Activated naive CD8-positive, alpha-beta T cell treated with anti-CD3 and anti-CD28 coated beads, Interleukin-2, amount 10 ng/mL, durations not matched to agents 7 days and 5 days (primary cell): ENCODE data around the gene NRG2. TPM values are rescaled to one million over a fixed set of nuclear protein-coding genes. Genes with fewer than 3 reads are reported as not detected.

Experiments used
- ATAC-seq: fragments of 150-1000 bp; cut with Tn5 transposase; one replicate; pipeline ENCODE4 v1.10.0; 2021; ENCODE audit warnings: low read depth, moderate library complexity
- POLR2A ChIA-PET: fragments of 350-600 bp; sonication (Branson Sonifier 250); formaldehyde crosslinking; loops from one replicate; lab custom pipeline; 2021; ENCODE audit warnings: antibody characterized with exemption; lab: Charles Lee
- DNase-seq: peaks from one replicate; pipeline ENCODE4 v3.0.0; 2021
- H3K27ac Mint-ChIP-seq: one replicate; pipeline ENCODE4 v1.8.0; 2022; ENCODE audit warnings: mild to moderate bottlenecking, mixed read lengths
- H3K27me3 Mint-ChIP-seq: one replicate; pipeline ENCODE4 v1.8.0; 2022; ENCODE audit warnings: mild to moderate bottlenecking, moderate library complexity, mixed read lengths
- H3K36me3 Mint-ChIP-seq: one replicate; pipeline ENCODE4 v1.8.0; 2021; ENCODE audit warnings: mild to moderate bottlenecking, mixed read lengths
- H3K4me1 Mint-ChIP-seq: one replicate; pipeline ENCODE4 v1.8.0; 2021; ENCODE audit warnings: mixed read lengths
- H3K4me3 Mint-ChIP-seq: one replicate; pipeline ENCODE4 v1.8.0; 2022; ENCODE audit warnings: mild to moderate bottlenecking, moderate library complexity, mixed read lengths
- H3K9me3 Mint-ChIP-seq: one replicate; pipeline ENCODE4 v1.8.0; 2021; ENCODE audit warnings: mixed read lengths
- total RNA-seq, 2 experiments: library from RNA; stranded (reverse); gene quantifications; one replicate each; pipeline ENCODE4 v1.2.3, GENCODE V29; 2021

The NRG2 gene
- total RNA-seq, 2 experiments from 2014 or later, result 0.08 TPM; not detected in 1

DNA sequence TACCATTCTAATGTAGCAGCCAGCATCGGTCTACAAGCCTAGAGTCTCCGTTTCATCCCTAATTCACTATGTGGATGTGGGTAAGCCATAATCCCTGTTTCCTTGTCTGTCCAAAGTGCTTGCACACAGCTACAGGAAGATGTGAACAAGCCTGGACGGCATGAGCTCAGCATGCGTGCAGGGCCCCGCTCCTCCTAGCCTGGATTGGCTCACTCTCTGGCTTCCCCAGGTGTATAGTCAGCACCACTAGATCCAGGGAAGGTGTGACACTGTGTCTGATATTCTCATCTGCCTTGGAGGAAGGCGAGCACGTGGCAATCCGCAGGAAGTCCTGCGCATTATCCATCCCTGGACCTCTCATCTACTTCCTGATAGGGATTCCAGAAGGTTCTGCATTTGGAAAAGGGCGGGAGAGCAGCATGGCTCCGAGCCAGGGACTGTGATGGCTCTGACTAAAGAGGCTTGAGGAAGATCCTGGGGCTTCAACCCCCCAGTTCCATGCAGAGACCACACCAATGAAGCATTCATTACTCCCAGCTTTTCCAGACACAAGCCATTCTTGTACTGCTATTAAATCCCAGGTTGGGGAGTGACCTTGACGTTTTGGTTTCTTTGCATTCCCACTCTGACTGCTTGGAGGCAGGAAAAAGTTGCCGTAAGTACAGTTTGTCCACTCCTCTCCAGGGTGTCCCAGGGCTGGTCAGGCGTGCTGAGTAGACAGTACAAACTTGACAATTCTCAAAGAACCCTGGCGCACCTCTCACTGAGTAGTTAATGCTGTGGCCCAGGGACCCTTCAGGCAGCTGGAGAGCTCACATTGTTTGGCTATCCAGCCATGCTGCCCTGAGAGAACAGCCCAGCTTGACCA lies 181.8 kb downstream of the NRG2 start:
- Mint-ChIP-seq H3K4me3 (no peak overlapping the region), H3K27ac (no peak overlapping the region), H3K4me1 (no peaks in the 10 kb centered on the region), H3K27me3 (peaks cover 8% of the 10 kb centered on the region), H3K36me3 (no peaks in the 10 kb centered on the region), H3K9me3 (no peaks in the 10 kb centered on the region)
- POLR2A ChIA-PET, result no interaction called here
- DNase-seq (no peak), ATAC-seq (no peak)

DNA sequence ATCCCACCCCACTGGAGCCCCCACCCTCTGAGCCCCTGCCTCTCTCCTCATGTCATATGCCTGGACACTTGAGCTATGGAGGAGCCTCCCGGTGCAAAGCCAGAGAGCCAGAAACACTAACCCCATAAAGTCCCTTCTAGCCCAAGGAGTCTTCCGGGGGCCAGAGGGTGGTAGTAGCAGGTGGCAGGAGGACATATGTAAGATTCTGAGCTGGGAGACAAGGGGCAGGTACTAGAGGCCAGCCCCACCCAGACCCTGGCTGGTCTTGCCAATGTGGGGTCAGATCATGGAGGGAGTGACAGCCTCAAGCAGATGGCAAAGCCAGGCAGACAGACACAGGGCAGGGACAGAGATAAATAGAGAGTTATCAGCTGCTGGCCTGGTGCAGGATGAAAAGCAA lies 184.1 kb downstream of the NRG2 start:
- peaks cover 5% of the 10 kb centered on the region for H3K27me3 Mint-ChIP-seq

DNA sequence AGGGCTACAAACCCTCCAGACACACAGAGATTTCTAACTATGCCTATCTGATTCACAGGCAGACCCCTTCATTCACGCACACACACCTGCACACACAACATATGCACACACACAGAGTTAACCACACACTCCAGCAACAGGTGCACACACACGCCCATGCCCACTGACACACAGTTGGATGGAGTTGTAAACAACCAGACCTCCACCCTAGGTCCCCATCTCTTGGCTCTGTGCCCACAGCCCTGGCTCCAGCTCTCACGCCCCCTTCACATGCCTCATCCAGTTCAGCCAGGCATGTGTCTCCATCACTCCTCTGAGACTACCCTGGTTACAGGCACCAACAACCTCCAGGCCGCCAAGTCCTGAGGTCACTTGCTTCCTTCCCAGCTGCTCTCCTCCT lies 186.4 kb downstream of the NRG2 start:
- ATAC-seq (no peak), DNase-seq (no peak)
- H3K27ac Mint-ChIP-seq, result no peak overlapping the region
- peaks cover 5% of the 10 kb centered on the region for H3K27me3 Mint-ChIP-seq
- H3K4me1 Mint-ChIP-seq, result no peaks in the 10 kb centered on the region
- H3K4me3 Mint-ChIP-seq, result no peak overlapping the region
- no peaks in the 10 kb centered on the region for H3K9me3 Mint-ChIP-seq
- POLR2A ChIA-PET, result no interaction called here
- H3K36me3 Mint-ChIP-seq, result no peaks in the 10 kb centered on the region

More for the DNA sequence above, 184.1 kb downstream of the NRG2 start:
- no peaks in the 10 kb centered on the region for H3K4me1 Mint-ChIP-seq
- ATAC-seq (no peak), DNase-seq (no peak)
- no peaks in the 10 kb centered on the region for H3K36me3 Mint-ChIP-seq
- no peak overlapping the region for H3K4me3 Mint-ChIP-seq
- H3K9me3 Mint-ChIP-seq, result no peaks in the 10 kb centered on the region
- POLR2A ChIA-PET, result no interaction called here
- no peak overlapping the region for H3K27ac Mint-ChIP-seq

DNA sequence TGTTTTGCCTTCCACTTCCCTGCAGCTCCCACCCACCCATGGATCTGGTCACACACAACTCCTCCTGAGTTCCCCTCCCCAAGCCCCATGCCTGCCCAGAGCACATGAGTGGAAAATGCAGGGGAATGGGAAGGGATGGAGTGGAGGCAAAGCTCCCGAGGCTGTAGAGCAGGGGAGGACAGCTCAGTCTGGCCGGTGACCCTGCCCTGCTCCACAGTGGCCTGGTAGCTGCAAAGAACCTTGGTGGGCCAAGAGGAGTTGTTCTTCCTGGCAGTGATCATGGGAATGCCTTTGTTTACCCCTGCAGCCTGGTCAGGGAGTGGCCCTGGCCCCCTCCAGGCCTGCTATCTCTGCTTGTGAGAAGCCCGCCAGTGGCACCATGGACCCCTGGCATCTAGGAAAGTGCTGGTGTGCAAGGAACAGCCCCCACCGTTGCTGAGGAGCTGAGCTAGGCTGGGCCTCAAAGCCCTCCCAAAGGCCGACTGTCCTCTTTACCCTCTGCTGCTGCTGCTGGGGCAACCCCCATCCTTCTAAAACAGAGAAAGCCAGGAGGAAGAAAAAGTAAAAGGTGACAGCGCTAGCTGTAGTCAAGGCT lies 187.1 kb downstream of the NRG2 start:
- POLR2A ChIA-PET, result no interaction called here
- DNase-seq (no peak), ATAC-seq (no peak)
- no peak overlapping the region for H3K27ac Mint-ChIP-seq
- H3K36me3 Mint-ChIP-seq, result no peaks in the 10 kb centered on the region
- H3K4me1 Mint-ChIP-seq, result no peaks in the 10 kb centered on the region
- no peaks in the 10 kb centered on the region for H3K9me3 Mint-ChIP-seq
- H3K4me3 Mint-ChIP-seq, result no peak overlapping the region
- H3K27me3 Mint-ChIP-seq, result peaks cover 5% of the 10 kb centered on the region

DNA sequence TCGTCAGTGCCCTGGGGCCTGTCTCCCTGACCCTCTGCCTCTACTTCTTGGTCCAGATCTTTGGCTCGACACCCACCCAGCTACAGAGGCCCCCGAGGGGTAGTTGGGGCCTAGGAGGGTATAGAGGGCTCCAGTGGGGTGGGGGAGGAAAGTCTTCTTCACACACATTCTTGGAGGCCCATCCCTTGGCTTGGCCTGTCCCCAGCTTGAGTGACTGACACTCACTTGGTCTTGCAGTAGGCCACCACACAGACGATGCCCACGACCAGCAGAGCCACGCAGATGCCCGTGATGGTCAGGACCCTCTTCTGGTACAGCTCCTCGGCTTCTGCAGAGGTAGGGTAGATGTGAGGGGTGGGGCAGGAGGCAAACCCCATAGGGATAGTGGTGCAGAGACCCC lies 187.6 kb downstream of the NRG2 start:
- no peaks in the 10 kb centered on the region for H3K36me3 Mint-ChIP-seq
- H3K4me3 Mint-ChIP-seq, result no peak overlapping the region
- ATAC-seq (no peak), DNase-seq (no peak)
- H3K9me3 Mint-ChIP-seq, result no peaks in the 10 kb centered on the region
- H3K27ac Mint-ChIP-seq, result no peak overlapping the region
- POLR2A ChIA-PET, result no interaction called here
- peaks cover 5% of the 10 kb centered on the region for H3K27me3 Mint-ChIP-seq
- H3K4me1 Mint-ChIP-seq, result no peaks in the 10 kb centered on the region

DNA sequence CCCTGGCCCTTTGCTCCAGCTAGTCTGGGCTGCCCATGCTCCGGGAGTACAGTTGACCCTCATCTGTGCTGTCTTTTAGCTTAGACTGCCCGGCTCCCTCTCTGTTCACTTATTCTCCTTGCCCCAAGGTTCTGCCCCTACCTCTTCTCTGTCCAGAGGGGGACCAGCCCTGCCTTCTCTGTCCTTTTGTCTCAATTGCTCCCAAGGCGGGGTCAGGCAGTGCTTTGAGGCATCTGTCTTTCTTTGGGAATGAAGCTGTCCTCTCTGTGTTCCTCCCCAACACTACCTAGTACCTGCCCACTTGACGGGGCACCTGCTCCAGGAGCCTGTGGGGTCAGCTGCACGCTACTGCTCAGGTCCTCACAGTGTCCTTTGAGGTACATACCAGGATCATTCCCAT lies 188.1 kb downstream of the NRG2 start:
- peaks cover 6% of the 10 kb centered on the region for H3K27me3 Mint-ChIP-seq
- no peak for ATAC-seq
- no peaks in the 10 kb centered on the region for H3K36me3 Mint-ChIP-seq
- POLR2A ChIA-PET, result no interaction called here
- DNase-seq, result no peak
- H3K4me1 Mint-ChIP-seq, result no peaks in the 10 kb centered on the region
- H3K27ac Mint-ChIP-seq, result no peak overlapping the region
- no peaks in the 10 kb centered on the region for H3K9me3 Mint-ChIP-seq
- no peak overlapping the region for H3K4me3 Mint-ChIP-seq

DNA sequence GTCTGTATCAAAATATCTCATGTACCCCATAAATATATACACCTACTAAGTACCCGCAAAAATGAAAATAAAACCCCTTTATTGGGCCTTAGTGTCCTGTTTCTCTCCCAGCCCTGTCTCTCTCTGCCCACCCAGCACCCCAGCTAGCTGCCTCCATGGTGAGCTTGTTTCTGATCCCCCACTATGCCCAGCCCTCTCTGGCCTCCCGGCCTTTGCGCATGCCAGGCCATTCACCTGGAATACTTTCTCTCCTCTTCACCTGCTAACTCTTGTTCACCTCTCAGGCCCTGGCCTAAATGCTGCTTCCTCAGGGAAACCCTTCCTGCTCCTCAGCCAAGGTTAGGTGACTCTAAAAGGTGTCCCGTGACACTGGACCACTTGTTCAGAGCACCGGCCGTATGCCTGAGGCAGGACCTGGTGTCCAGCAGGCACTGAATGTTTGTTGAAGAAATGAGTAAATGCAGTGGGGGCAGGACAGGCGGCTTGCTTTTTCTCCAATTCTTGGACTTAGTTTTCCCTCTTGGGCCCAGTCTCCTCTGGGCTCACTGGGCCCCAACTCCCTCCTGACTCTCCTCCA lies 189.0 kb downstream of the NRG2 start:
- no peak overlapping the region for H3K27ac Mint-ChIP-seq
- no peaks in the 10 kb centered on the region for H3K9me3 Mint-ChIP-seq
- H3K4me3 Mint-ChIP-seq, result no peak overlapping the region
- H3K27me3 Mint-ChIP-seq, result peaks cover 10% of the 10 kb centered on the region
- no peaks in the 10 kb centered on the region for H3K4me1 Mint-ChIP-seq
- ATAC-seq, result no peak
- H3K36me3 Mint-ChIP-seq, result no peaks in the 10 kb centered on the region
- POLR2A ChIA-PET, result no interaction called here
- DNase-seq, result peak; percentile 22

DNA sequence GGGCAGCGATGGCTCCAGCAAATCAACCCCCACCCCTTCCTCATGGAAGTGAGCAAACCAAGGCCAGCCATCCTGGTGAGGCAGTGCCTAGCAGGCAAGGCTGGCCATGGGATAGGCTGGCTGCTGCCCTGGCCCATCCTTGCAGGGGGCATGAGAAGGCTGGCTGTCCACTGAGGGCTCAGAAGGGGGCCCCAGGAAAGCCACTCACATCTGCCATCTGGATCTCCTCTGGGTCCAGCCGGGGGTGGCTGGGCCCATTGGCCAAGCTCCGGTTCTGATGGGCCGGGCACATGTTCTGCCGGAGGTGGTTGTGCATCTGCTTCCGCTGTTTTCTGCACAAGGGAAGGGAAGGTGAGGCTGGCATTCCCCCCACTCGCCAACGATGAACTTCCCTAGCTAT lies 190.4 kb downstream of the NRG2 start:
- Mint-ChIP-seq H3K9me3 (no peaks in the 10 kb centered on the region), H3K4me1 (peaks cover 3% of the 10 kb centered on the region), H3K36me3 (no peaks in the 10 kb centered on the region), H3K27me3 (peaks cover 12% of the 10 kb centered on the region), H3K4me3 (no peak overlapping the region), H3K27ac (no peak overlapping the region)
- POLR2A ChIA-PET, result no interaction called here
- peak; percentile 19 for DNase-seq
- no peak for ATAC-seq

DNA sequence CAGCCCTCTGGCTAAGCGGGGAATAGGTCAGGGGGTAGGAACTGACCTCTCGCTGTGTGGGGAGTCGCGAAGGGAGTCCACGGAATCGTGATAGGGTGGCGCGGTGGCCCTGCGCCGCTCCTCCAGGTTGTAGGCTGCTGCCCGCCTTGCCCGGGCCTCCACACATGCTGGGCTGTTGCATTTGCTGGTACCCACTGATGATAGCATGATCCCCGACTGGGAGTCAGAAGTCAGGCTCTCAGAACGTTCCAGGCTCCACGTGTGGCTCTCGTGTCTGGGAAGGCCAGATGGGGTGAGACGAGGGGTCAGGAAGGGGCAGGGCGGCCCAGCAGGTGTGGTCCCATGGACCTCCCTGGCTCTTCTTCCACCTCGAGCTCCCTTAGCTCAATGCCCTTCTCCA lies 191.5 kb downstream of the NRG2 start:
- ATAC-seq, result no peak
- Mint-ChIP-seq H3K4me3 (no peak overlapping the region), H3K9me3 (no peaks in the 10 kb centered on the region), H3K27me3 (peaks cover 22% of the 10 kb centered on the region), H3K27ac (no peak overlapping the region), H3K4me1 (peaks cover 7% of the 10 kb centered on the region), H3K36me3 (no peaks in the 10 kb centered on the region)
- POLR2A ChIA-PET, result no interaction called here
- DNase-seq, result peak; percentile 28

DNA sequence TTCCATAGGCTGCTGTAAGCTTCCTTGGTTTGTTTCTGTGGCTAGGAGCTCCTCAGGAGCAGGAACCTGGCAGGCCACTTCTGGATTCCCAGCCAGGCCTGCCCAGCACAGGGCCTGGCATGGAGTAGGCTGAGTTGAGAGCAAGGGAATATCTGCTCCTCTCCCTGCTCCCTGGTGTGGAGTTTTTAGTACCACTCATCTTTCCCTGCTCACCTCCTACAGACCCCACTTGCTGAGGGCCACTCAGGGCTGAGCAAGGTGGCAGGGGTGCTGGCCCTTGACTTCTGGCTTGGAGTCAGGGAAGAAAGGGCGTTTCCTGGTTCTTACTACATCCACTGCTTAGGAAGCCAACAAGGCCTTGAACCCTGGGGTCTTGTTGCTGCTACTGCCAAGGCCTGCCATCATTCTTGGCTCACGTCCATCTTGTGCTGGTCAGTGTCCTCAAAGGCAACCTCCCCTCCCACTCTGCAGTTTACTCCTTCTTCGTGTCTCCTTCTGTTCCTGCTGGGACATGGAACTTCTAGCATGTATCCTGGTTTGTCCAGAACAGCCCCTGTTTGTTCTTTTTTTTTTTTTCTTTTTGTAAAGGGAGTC lies 192.6 kb downstream of the NRG2 start:
- Mint-ChIP-seq H3K27ac (no peak overlapping the region), H3K27me3 (peaks cover 30% of the 10 kb centered on the region), H3K9me3 (no peaks in the 10 kb centered on the region), H3K4me1 (peaks cover 7% of the 10 kb centered on the region), H3K36me3 (no peaks in the 10 kb centered on the region), H3K4me3 (no peak overlapping the region)
- ATAC-seq, result no peak
- peak; percentile 28 for DNase-seq
- POLR2A ChIA-PET, result no interaction called here

DNA sequence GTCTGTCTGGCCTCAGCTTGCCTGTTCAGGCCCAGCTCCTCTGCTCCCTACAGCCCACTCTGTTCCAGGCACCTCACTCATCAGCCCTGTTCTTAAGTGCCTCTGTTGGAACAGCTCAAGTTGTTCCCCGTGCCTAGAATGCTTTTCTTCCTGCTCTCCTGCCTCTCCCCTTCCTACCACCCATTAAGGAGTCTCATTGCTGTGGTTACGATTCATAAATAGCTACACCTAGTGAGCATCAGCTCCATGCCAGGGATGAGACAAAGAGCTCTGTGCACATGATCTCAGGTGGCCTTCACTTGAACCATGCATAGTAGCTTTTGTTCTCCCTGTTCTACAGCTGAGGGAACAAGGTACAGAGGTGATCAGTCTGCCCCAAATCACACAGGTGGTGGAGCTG lies 193.2 kb downstream of the NRG2 start:
- Mint-ChIP-seq H3K36me3 (no peaks in the 10 kb centered on the region), H3K27me3 (peaks cover 30% of the 10 kb centered on the region), H3K4me3 (peak overlapping the region; percentile 49), H3K27ac (no peak overlapping the region), H3K9me3 (no peaks in the 10 kb centered on the region), H3K4me1 (peaks cover 7% of the 10 kb centered on the region)
- POLR2A ChIA-PET, result no interaction called here
- ATAC-seq (no peak), DNase-seq (no peak)

DNA sequence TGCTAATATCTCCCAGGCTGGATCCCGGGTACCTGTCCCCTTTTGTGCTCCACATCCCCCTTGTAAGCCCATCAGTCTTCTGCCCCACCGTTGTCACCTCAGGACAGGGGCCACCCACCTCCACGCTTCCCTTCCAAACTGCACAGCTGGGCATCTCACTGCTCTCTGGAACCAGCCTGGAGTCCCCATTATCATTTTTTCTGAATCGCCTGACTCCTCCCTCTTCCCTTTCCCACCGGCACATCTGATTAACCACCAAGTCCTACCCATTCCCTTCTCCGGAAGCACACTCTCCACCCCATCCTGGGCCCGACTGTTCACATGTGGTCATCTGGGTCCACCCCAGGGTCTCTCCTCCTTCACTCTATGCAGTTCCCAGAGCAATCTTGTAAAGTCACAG lies 193.6 kb downstream of the NRG2 start:
- DNase-seq, result peak; percentile 24
- POLR2A ChIA-PET, result no interaction called here
- ATAC-seq, result no peak
- H3K27ac Mint-ChIP-seq, result no peak overlapping the region
- H3K4me1 Mint-ChIP-seq, result peaks cover 8% of the 10 kb centered on the region
- H3K36me3 Mint-ChIP-seq, result no peaks in the 10 kb centered on the region
- peak overlapping the region; percentile 49 for H3K4me3 Mint-ChIP-seq
- peaks cover 31% of the 10 kb centered on the region for H3K27me3 Mint-ChIP-seq
- no peaks in the 10 kb centered on the region for H3K9me3 Mint-ChIP-seq

DNA sequence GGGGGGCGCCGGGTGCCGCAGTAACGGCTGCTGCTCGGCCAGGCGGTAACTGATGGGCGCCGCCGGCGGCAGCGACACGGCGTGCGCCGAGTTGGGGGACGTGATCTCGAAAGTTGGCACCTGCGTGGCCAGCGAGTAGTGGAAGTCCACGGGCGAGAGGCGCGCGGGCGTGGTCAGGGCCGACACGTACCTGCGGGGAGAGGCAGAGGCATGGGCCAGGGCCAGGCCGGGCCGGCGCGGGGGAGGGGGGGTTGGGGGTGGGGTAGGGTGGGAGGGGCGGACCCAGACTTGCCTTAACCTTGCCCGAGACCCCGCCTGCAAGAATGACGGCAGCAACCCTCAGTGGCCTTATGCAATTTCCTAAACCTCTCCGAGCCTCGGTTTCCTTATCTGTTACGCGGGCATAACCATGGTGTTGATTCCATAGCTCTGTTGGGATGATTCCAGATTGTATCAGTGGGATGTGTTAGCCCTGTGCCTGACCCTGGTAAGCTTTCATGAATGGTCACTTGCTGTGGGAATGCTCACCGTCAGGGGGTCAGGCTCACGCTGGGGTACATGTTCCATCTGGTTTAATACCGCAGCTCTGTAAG lies 194.5 kb downstream of the NRG2 start:
- H3K4me3 Mint-ChIP-seq, result peak overlapping the region; percentile 73
- peaks cover 34% of the 10 kb centered on the region for H3K27me3 Mint-ChIP-seq
- no peaks in the 10 kb centered on the region for H3K36me3 Mint-ChIP-seq
- H3K4me1 Mint-ChIP-seq, result peaks cover 10% of the 10 kb centered on the region
- ATAC-seq (peak; percentile 13), DNase-seq (no peak)
- no peaks in the 10 kb centered on the region for H3K9me3 Mint-ChIP-seq
- H3K27ac Mint-ChIP-seq, result peak overlapping the region; percentile 57
- POLR2A ChIA-PET, result no interaction called here
